Activated CD8-positive, alpha-beta T cell treated with anti-CD3 and anti-CD28 coated beads for 36 hours (primary cell): ENCODE measurements around the gene BTBD2. TPM values are rescaled to one million over a fixed set of nuclear protein-coding genes. Genes with fewer than 3 reads are reported as not detected.
A peak's percentile ranks its signal among the peaks of the same experiment; 100 is the strongest.

Source experiments
- ATAC-seq: fragments of 200-7000 bp; cut with Tn5 transposase; one replicate; pipeline ENCODE4 v1.10.0; 2021; ENCODE audit warnings: mild to moderate bottlenecking, moderate library complexity
- CTCF ChIA-PET: fragments of 350-600 bp; sonication (Branson Sonifier 250); formaldehyde crosslinking; loops from one replicate; lab custom pipeline; 2021; ENCODE audit warnings: antibody characterized with exemption; lab: Charles Lee
- POLR2A ChIA-PET: fragments of 350-600 bp; sonication (Branson Sonifier 250); formaldehyde crosslinking; loops from one replicate; lab custom pipeline; 2021; ENCODE audit warnings: antibody characterized with exemption; lab: Charles Lee
- DNase-seq: peaks from one replicate; pipeline ENCODE4 v3.0.0-alpha.2; 2020
- H3K27ac Mint-ChIP-seq: one replicate; pipeline ENCODE4 v1.8.0; 2021; ENCODE audit warnings: mild to moderate bottlenecking, mixed read lengths
- H3K27me3 Mint-ChIP-seq: one replicate; pipeline ENCODE4 v1.8.0; 2021; ENCODE audit warnings: mixed read lengths
- H3K36me3 Mint-ChIP-seq: one replicate; pipeline ENCODE4 v1.8.0; 2021; ENCODE audit warnings: low read depth, mixed read lengths
- H3K4me1 Mint-ChIP-seq: one replicate; pipeline ENCODE4 v1.8.0; 2021; ENCODE audit warnings: low read depth, mixed read lengths
- H3K4me3 Mint-ChIP-seq: one replicate; pipeline ENCODE4 v1.8.0; 2021; ENCODE audit warnings: mild to moderate bottlenecking, moderate library complexity, mixed read lengths
- H3K9me3 Mint-ChIP-seq: one replicate; pipeline ENCODE4 v1.8.0; 2021; ENCODE audit warnings: mixed read lengths
- CTCF ChIP-seq: fragments of 200-600 bp; IDR thresholded peaks from one replicate; pipeline ENCODE4 v1.8.0; 2022; ENCODE audit warnings: antibody characterized with exemption, mild to moderate bottlenecking
- intact Hi-C: fragments of 100-400 bp; cut with micrococcal nuclease; formaldehyde crosslinking; loops from one replicate; pipeline ENCODE4 v1.10.0; 2022
- total RNA-seq, 2 experiments: library from RNA; stranded (reverse); gene quantifications; one replicate each; pipeline ENCODE4 v1.2.3, GENCODE V29; 2021

BTBD2 gene
- total RNA-seq, 2 experiments from 2014 or later, result 36.5 to 44.6 TPM

GRCh38 chr19:2014731-2015607 is 545 bp downstream of the BTBD2 start:
- no peaks in the 10 kb centered on the region for H3K9me3 Mint-ChIP-seq
- H3K27ac Mint-ChIP-seq, result no peak overlapping the region
- intact Hi-C loops, result loop anchor here (5.0 kb wide), 1 partner anchor 52 kb away; no protein-coding TSS in a partner anchor
- peak; percentile 51 for DNase-seq
- POLR2A ChIA-PET, result interaction anchor here (0.6 kb wide), 1 partner anchor 68 kb away, joined by 4 read pairs; no protein-coding TSS in a partner anchor
- CTCF ChIA-PET, result no interaction called here
- peaks cover 8% of the 10 kb centered on the region for H3K36me3 Mint-ChIP-seq
- peak overlapping the region; percentile 74 for H3K4me3 Mint-ChIP-seq
- H3K27me3 Mint-ChIP-seq, result no peaks in the 10 kb centered on the region
- ATAC-seq, result peak; percentile 45
- H3K4me1 Mint-ChIP-seq, result peaks cover 22% of the 10 kb centered on the region
- TF ChIP-seq CTCF, result no peak

- Mint-ChIP-seq H3K4me1 (peaks cover 17% of the 10 kb centered on the region), H3K4me3 (peak overlapping the region; percentile 74), H3K27ac (no peak overlapping the region), H3K36me3 (peaks cover 8% of the 10 kb centered on the region), H3K9me3 (no peaks in the 10 kb centered on the region), H3K27me3 (no peaks in the 10 kb centered on the region)
- ATAC-seq (no peak), DNase-seq (no peak)
- ChIA-PET POLR2A (no interaction called here), CTCF (no interaction called here)
- no peak for TF ChIP-seq CTCF
- intact Hi-C loops, result no loop called here
Observed at GRCh38 chr19:2014131-2014571, 1.4 kb downstream of the BTBD2 start.

- TF ChIP-seq CTCF, result no peak
- intact Hi-C loops, result no loop called here
- ATAC-seq (no peak), DNase-seq (no peak)
- H3K36me3 Mint-ChIP-seq, result peaks cover 8% of the 10 kb centered on the region
- no peaks in the 10 kb centered on the region for H3K27me3 Mint-ChIP-seq
- H3K9me3 Mint-ChIP-seq, result no peaks in the 10 kb centered on the region
- peaks cover 17% of the 10 kb centered on the region for H3K4me1 Mint-ChIP-seq
- POLR2A ChIA-PET, result no interaction called here
- H3K4me3 Mint-ChIP-seq, result no peak overlapping the region
- CTCF ChIA-PET, result no interaction called here
- H3K27ac Mint-ChIP-seq, result no peak overlapping the region
Observed at GRCh38 chr19:2013683-2013961, 1.9 kb downstream of the BTBD2 start.

- no peak for ATAC-seq
- TF ChIP-seq CTCF, result no peak
- no peak for DNase-seq
- H3K27ac Mint-ChIP-seq, result no peak overlapping the region
- H3K4me3 Mint-ChIP-seq, result no peak overlapping the region
- H3K4me1 Mint-ChIP-seq, result peaks cover 17% of the 10 kb centered on the region
- intact Hi-C loops, result no loop called here
- peaks cover 8% of the 10 kb centered on the region for H3K36me3 Mint-ChIP-seq
- no peaks in the 10 kb centered on the region for H3K27me3 Mint-ChIP-seq
- POLR2A ChIA-PET, result no interaction called here
- CTCF ChIA-PET, result no interaction called here
- no peaks in the 10 kb centered on the region for H3K9me3 Mint-ChIP-seq
Observed at GRCh38 chr19:2012941-2013682, 2.4 kb downstream of the BTBD2 start.

- H3K36me3 Mint-ChIP-seq, result peaks cover 8% of the 10 kb centered on the region
- DNase-seq, result no peak
- TF ChIP-seq CTCF, result no peak
- ChIA-PET POLR2A (no interaction called here), CTCF (no interaction called here)
- intact Hi-C loops, result no loop called here
- no peaks in the 10 kb centered on the region for H3K9me3 Mint-ChIP-seq
- H3K4me1 Mint-ChIP-seq, result peaks cover 14% of the 10 kb centered on the region
- H3K27ac Mint-ChIP-seq, result no peak overlapping the region
- no peak for ATAC-seq
- no peak overlapping the region for H3K4me3 Mint-ChIP-seq
- H3K27me3 Mint-ChIP-seq, result no peaks in the 10 kb centered on the region
Observed at GRCh38 chr19:2011169-2011568, 4.3 kb downstream of the BTBD2 start.
